Measurements from ENCODE around the gene CUX1. TPM values are rescaled to one million over a fixed set of nuclear protein-coding genes. Genes with fewer than 3 reads are reported as not detected.

CUX1 gene
- total and polyA plus RNA-seq, 2 donors (not counting 1 experiment from before 2014, with no cell fraction given) = 10.8 to 86.5 TPM

DNA sequence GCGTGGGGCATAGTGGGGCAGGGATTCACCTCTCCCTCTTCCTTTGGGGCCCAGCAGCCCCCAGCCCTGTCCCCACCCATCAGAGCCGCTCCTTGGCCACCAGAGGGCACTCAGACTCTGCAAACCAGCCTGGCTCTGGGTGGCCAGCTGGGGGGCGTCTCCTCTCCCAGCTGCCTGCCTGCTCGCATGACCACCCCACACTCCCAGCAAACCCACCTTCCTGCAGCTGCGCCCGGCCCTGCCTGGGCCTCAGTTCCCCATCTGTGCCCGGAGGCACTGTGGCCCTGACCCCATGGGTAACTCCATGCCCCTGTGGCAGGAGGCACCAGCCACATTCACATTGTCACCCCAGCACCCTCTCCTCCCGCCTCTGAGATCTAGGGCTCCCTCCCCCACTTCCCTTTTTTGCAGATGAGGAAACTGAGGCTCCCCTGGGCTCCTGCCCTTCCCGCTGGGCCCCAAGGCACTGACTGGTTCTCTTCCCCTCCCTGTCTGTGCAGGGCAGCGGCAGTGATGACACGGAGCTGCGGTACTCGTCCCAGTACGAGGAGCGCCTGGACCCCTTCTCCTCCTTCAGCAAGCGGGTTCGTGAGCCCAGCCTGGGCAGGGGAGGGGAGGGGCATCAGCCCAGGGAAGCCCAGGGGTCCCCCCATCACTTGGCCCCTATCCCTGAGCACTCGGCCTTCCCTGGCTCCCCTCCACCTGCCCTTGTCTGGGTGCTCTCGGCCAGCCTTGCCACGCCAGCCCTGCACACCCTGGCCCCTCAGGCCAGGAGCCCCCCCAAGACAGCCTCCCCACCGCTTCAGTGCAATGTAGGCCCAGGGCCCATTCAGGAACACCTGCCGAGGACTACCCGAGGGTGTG, 462.3 kb downstream of the CUX1 start:
- intact Hi-C loops (cut with micrococcal nuclease) = loop anchor here (1.0 kb wide), 2 partner anchors 38 to 111 kb away; no protein-coding TSS in a partner anchor
- DNase-seq (peak; percentile 84), ATAC-seq (ENCODE audit: low read depth) (peak; percentile 90)
- no peak overlapping the region for H3K27ac ChIP-seq (ENCODE audit: low read length in 2 of 2)
- 43% methylated on average over 14 of the region's 23 CpGs for WGBS (ENCODE audit: insufficient coverage)
- Mint-ChIP-seq H3K4me1 (peaks cover 28% of the 10 kb centered on the region), H3K4me3 (peak overlapping the region; percentile 83), H3K27ac (peak overlapping the region; percentile 84), H3K27me3 (no peaks in the 10 kb centered on the region), H3K9me3 (ENCODE audit: insufficient read depth) (no peaks in the 10 kb centered on the region)
- POLR2A ChIA-PET = interaction anchor here (0.5 to 1.7 kb wide), 7 partner anchors 26 to 116 kb away, joined by 3 to 7 read pairs (median 4); partner anchors contain the start of gene PRKRIP1
- H3K4me1 ChIP-seq (ENCODE audit: control insufficient read depth in 2 of 2, insufficient read depth in 2 of 2, low read length in 2 of 2) = peaks cover 17 to 24% of the 10 kb centered on the region in 2 donors
- no peaks in the 10 kb centered on the region for H3K27me3 ChIP-seq (replicated peaks in 1 of 4; ENCODE audit: control extremely low read depth in 1 of 4, control insufficient read depth in 3 of 4, insufficient read depth in 4 of 4, low read length in 3 of 4)
- peak overlapping the region; percentile 44 for H3K9ac ChIP-seq (ENCODE audit: low read length)
- H3K4me3 ChIP-seq (ENCODE audit: control extremely low read depth in 1 of 5, extremely low read depth in 1 of 5, insufficient read depth in 1 of 5, low read depth in 2 of 5, low read length in 4 of 5) = peak overlapping the region in 3 of 5 experiments; percentile 13 to 44 (median 15)
- no peaks in the 10 kb centered on the region for H3K9me3 ChIP-seq (ENCODE audit: control extremely low read depth in 1 of 3, control insufficient read depth in 2 of 3, insufficient read depth in 1 of 3, low read length in 2 of 3)
- H3K4me2 ChIP-seq (replicated peaks; ENCODE audit: low read depth, low read length, poor library complexity, severe bottlenecking) = peak overlapping the region; percentile 73
- H2AFZ ChIP-seq (ENCODE audit: insufficient read depth, low read depth, low read length, poor library complexity, severe bottlenecking) = peak overlapping the region; percentile 67
- CTCF ChIA-PET = interaction anchor here (0.6 to 15.7 kb wide), 17 partner anchors 9 to 789 kb away, joined by 3 to 351 read pairs (median 4); partner anchors contain the start of gene PRKRIP1
- H4K20me1 ChIP-seq (ENCODE audit: control insufficient read depth, insufficient read depth, low read length, poor library complexity, severe bottlenecking) = no peaks in the 10 kb centered on the region
- TF ChIP-seq CTCF (IDR thresholded peaks at IDR 0.05) (peak; percentile 87), EZH2 (IDR thresholded peaks at IDR 0.05; ENCODE audit: borderline replicate concordance, insufficient read depth, low read depth, low read length, poor library complexity, severe bottlenecking) (no peak)
- H3K79me2 ChIP-seq (ENCODE audit: control insufficient read depth, insufficient read depth, low read length) = peaks cover 5% of the 10 kb centered on the region
- H3K36me3 ChIP-seq (replicated peaks in 1 of 2; ENCODE audit: control extremely low read depth in 1 of 2, control insufficient read depth in 1 of 2, extremely low read depth in 1 of 2, insufficient read depth in 2 of 2, low read length in 1 of 2) = peaks cover 0 to 2% of the 10 kb centered on the region in 2 experiments
